ENCODE results near the gene SMYD3. TPM values are rescaled to one million over a fixed set of nuclear protein-coding genes. Genes with fewer than 3 reads are reported as not detected.

SMYD3 gene
- total and polyA plus RNA-seq, 9 of the 15 experiments (the other 6 are each of a cell fraction or from before 2014, with no cell fraction given): 128 to 440 (median 197) TPM

GRCh38 chr1:246106342-246106763 is 400.7 kb downstream of the SMYD3 start (continued):
- TF ChIP-seq UBTF (IDR thresholded peaks at IDR 0.05; ENCODE audit: borderline replicate concordance in 1 of 2, low read depth in 2 of 2, low read length in 2 of 2) (no peak), NR2C1 (IDR thresholded peaks at IDR 0.05) (no peak), NR2C1 (tag; IDR thresholded peaks at IDR 0.05) (no peak), SRSF9 (IDR thresholded peaks at IDR 0.05; ENCODE audit: borderline replicate concordance, low read depth, low read length) (no peak), MTA2 (IDR thresholded peaks at IDR 0.05; ENCODE audit: low read depth) (0 out of 2 replicates have a peak, but pooled peaks have one; percentile 4), ZNF586 (CRISPR knock-in tag; conservative IDR thresholded peaks at IDR 0.05) (no peak), TFAM (CRISPR knock-in tag; conservative IDR thresholded peaks at IDR 0.05) (no peak), SETDB1 (IDR thresholded peaks at IDR 0.05; ENCODE audit: low read length) (no peak), NFYB (IDR thresholded peaks at IDR 0.05; ENCODE audit: extremely low read depth, insufficient read length) (no peak), RBM14 (IDR thresholded peaks at IDR 0.05; ENCODE audit: borderline replicate concordance, insufficient read depth, low read depth, low read length) (no peak), GATA2 (CRISPR knock-in tag; IDR thresholded peaks at IDR 0.05) (no peak), ZFX (CRISPR knock-in tag; IDR thresholded peaks at IDR 0.05) (no peak), HDAC2 (IDR thresholded peaks at IDR 0.05) (no peak), ZBTB5 (IDR thresholded peaks at IDR 0.05) (no peak), HMG20A (CRISPR knock-in tag; conservative IDR thresholded peaks at IDR 0.05) (no peak), PPARD (CRISPR knock-in tag; IDR thresholded peaks at IDR 0.05) (no peak), MCM3 (IDR thresholded peaks at IDR 0.05) (no peak), ILK (tag; IDR thresholded peaks at IDR 0.05; ENCODE audit: borderline replicate concordance, low read depth) (no peak), RAD21 (CRISPR knock-in tag; conservative IDR thresholded peaks at IDR 0.05 in 1 of 2, IDR thresholded peaks at IDR 0.05 in 1 of 2) (peak in 1 of 2 experiments; percentile 26; a peak in 1 of 4 replicates), PHF21A (IDR thresholded peaks at IDR 0.05; ENCODE audit: borderline replicate concordance, low read depth) (no peak), SOX6 (IDR thresholded peaks at IDR 0.05) (no peak; the same call in 1 of the 2 replicates), MECOM (CRISPR knock-in tag; IDR thresholded peaks at IDR 0.05) (0 out of 2 replicates have a peak, but pooled peaks have one; percentile 4), XRCC3 (IDR thresholded peaks at IDR 0.05) (no peak), MXD1 (CRISPR knock-in tag; IDR thresholded peaks at IDR 0.05; ENCODE audit: borderline replicate concordance, poor library complexity, severe bottlenecking) (no peak)
- TF ChIP-seq, protein P1, sequence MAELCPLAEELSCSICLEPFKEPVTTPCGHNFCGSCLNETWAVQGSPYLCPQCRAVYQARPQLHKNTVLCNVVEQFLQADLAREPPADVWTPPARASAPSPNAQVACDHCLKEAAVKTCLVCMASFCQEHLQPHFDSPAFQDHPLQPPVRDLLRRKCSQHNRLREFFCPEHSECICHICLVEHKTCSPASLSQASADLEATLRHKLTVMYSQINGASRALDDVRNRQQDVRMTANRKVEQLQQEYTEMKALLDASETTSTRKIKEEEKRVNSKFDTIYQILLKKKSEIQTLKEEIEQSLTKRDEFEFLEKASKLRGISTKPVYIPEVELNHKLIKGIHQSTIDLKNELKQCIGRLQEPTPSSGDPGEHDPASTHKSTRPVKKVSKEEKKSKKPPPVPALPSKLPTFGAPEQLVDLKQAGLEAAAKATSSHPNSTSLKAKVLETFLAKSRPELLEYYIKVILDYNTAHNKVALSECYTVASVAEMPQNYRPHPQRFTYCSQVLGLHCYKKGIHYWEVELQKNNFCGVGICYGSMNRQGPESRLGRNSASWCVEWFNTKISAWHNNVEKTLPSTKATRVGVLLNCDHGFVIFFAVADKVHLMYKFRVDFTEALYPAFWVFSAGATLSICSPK (IDR thresholded peaks at IDR 0.05; ENCODE audit: borderline replicate concordance): no peak

All from K562 (cell line).